Measurements from ENCODE around the gene GZF1. TPM values are rescaled to one million over a fixed set of nuclear protein-coding genes. Genes with fewer than 3 reads are reported as not detected.

GZF1 gene
- total RNA-seq, 4 donors from 2014 or later, result 10.1 to 23.0 (median 13.3) TPM

- H3K27ac ChIP-seq, result no peak overlapping the region
- DNase-seq (no peak), ATAC-seq (no peak)
- no peak overlapping the region for H3K4me3 ChIP-seq
- peaks cover 6% of the 10 kb centered on the region in 2 donors for H3K4me1 ChIP-seq
- H3K9me3 ChIP-seq, result no peaks in the 10 kb centered on the region
- TF ChIP-seq CTCF (IDR thresholded peaks at IDR 0.05 in 4 of 5, conservative IDR thresholded peaks at IDR 0.05 in 1 of 5) (no peak), POLR2A (IDR thresholded peaks at IDR 0.05) (no peak)
- no peaks in the 10 kb centered on the region for H3K27me3 ChIP-seq
- in situ Hi-C loops (cut with MboI; ENCODE audit: low sequenced_read_pairs in 4 of 4) (loop anchor here (5.0 to 25.0 kb wide), 8 partner anchors 265 to 1003 kb away; partner anchors contain the start of genes THBD (in 2 of the 4), CST9 (in 1 of the 4) and SSTR4 (in 1 of the 4)), intact Hi-C loops (cut with DNase I; ENCODE audit: low total_unique reads) (loop anchor here (1.0 to 10.0 kb wide), 3 partner anchors 95 to 1005 kb away; no protein-coding TSS in a partner anchor)
- no peaks in the 10 kb centered on the region for H3K36me3 ChIP-seq
These were observed 22.0 kb upstream of the GZF1 start for GRCh38 chr20:23339986-23340385.

GRCh38 chr20:23340524-23340923, 21.5 kb upstream of the GZF1 start:
- no peaks in the 10 kb centered on the region for H3K36me3 ChIP-seq
- H3K27me3 ChIP-seq, result no peaks in the 10 kb centered on the region
- ATAC-seq (peak; percentile 84 to 87), DNase-seq (peak; percentile 39 to 63)
- no peak overlapping the region for H3K27ac ChIP-seq
- peak; percentile 33 to 75 (median 74) for TF ChIP-seq CTCF (IDR thresholded peaks at IDR 0.05 in 4 of 5, conservative IDR thresholded peaks at IDR 0.05 in 1 of 5)
- TF ChIP-seq POLR2A (IDR thresholded peaks at IDR 0.05), result no peak
- H3K9me3 ChIP-seq, result no peaks in the 10 kb centered on the region
- H3K4me3 ChIP-seq, result no peak overlapping the region
- intact Hi-C loops (cut with DNase I; ENCODE audit: low total_unique reads), result loop anchor here (1.0 to 10.0 kb wide), 3 partner anchors 96 to 1006 kb away; no protein-coding TSS in a partner anchor
- in situ Hi-C loops (cut with MboI; ENCODE audit: low sequenced_read_pairs in 4 of 4), result loop anchor here (10.0 to 25.0 kb wide), 5 partner anchors 264 to 1003 kb away; partner anchors contain the start of genes THBD (in 2 of the 4), CST9 (in 1 of the 4) and SSTR4 (in 1 of the 4)
- H3K4me1 ChIP-seq, result peaks cover 6% of the 10 kb centered on the region in 2 donors

GRCh38 chr20:23341073-23341472, 20.9 kb upstream of the GZF1 start:
- in situ Hi-C loops (cut with MboI; ENCODE audit: low sequenced_read_pairs in 4 of 4) (loop anchor here (10.0 to 25.0 kb wide), 5 partner anchors 264 to 1004 kb away; partner anchors contain the start of genes THBD (in 2 of the 4), CST9 (in 1 of the 4) and SSTR4 (in 1 of the 4)), intact Hi-C loops (cut with DNase I; ENCODE audit: low total_unique reads) (loop anchor here (10.0 kb wide), 2 partner anchors 96 to 1006 kb away; no protein-coding TSS in a partner anchor)
- Histone ChIP-seq H3K36me3 (no peaks in the 10 kb centered on the region), H3K4me1 (peaks cover 6% of the 10 kb centered on the region in 2 donors), H3K27ac (no peak overlapping the region), H3K9me3 (no peaks in the 10 kb centered on the region), H3K27me3 (no peaks in the 10 kb centered on the region), H3K4me3 (no peak overlapping the region)
- DNase-seq (no peak), ATAC-seq (no peak)
- TF ChIP-seq POLR2A (IDR thresholded peaks at IDR 0.05), result no peak
- TF ChIP-seq CTCF (IDR thresholded peaks at IDR 0.05 in 4 of 5, conservative IDR thresholded peaks at IDR 0.05 in 1 of 5), result no peak

GRCh38 chr20:23343590-23343989, 18.4 kb upstream of the GZF1 start:
- H3K27me3 ChIP-seq, result no peaks in the 10 kb centered on the region
- no peak overlapping the region for H3K4me3 ChIP-seq
- peaks cover 6% of the 10 kb centered on the region in 2 donors for H3K4me1 ChIP-seq
- no peaks in the 10 kb centered on the region for H3K36me3 ChIP-seq
- TF ChIP-seq POLR2A (IDR thresholded peaks at IDR 0.05), result no peak
- no peak for TF ChIP-seq CTCF (IDR thresholded peaks at IDR 0.05 in 4 of 5, conservative IDR thresholded peaks at IDR 0.05 in 1 of 5)
- no peak for DNase-seq
- intact Hi-C loops (cut with DNase I; ENCODE audit: low total_unique reads), result loop anchor here (10.0 kb wide), 2 partner anchors 99 to 1009 kb away; no protein-coding TSS in a partner anchor
- no peak overlapping the region for H3K27ac ChIP-seq
- no peaks in the 10 kb centered on the region for H3K9me3 ChIP-seq
- ATAC-seq, result no peak
- in situ Hi-C loops (cut with MboI; ENCODE audit: low sequenced_read_pairs in 4 of 4), result loop anchor here (10.0 to 25.0 kb wide), 5 partner anchors 261 to 1006 kb away; partner anchors contain the start of genes THBD (in 2 of the 4), CST9 (in 1 of the 4) and SSTR4 (in 1 of the 4)
